GM23248 (cell line): ENCODE data around the gene UBE2G1.

Experiments used
- EZH2 ChIP-seq: fragments of 200-600 bp; sonication (generic); IDR thresholded peaks from 2 replicates; pipeline ENCODE4 v1.6.1; 2018; ENCODE audit warnings: antibody characterized with exemption, mild to moderate bottlenecking; ENCODE audit not compliant: insufficient read depth, poor library complexity, severe bottlenecking
- EZH2phosphoT487 ChIP-seq: fragments of 200-600 bp; sonication (generic); IDR thresholded peaks from 2 replicates; pipeline ENCODE4 v1.6.1; 2018; ENCODE audit warnings: antibody characterized with exemption, moderate library complexity, mild to moderate bottlenecking, low read depth; ENCODE audit not compliant: insufficient read depth

GRCh38 chr17:4394208-4395110 is 28.0 kb upstream of the UBE2G1 start:
- TF ChIP-seq EZH2 (no peak), EZH2phosphoT487 (no peak)
